Adrenal gland (tissue), 12 donors: ENCODE measurements around the gene PPP2R1A. TPM values are rescaled to one million over a fixed set of nuclear protein-coding genes. Genes with fewer than 3 reads are reported as not detected.
A peak's percentile ranks its signal among the peaks of the same experiment; 100 is the strongest.

Source experiments
- DNase-seq, 7 donors: peaks; one replicate each; pipeline ENCODE4 v3.0.0-alpha.2; 2019 to 2020
- H3K27ac ChIP-seq, 5 donors: fragments of 200-600 bp; sonication (generic) in 4 of 5; 1 replicate in 3 of 5; 2 replicates in 2 of 5; pipeline versions ENCODE4 v1.5.1 to v1.8.0; 2016 to 2020; ENCODE audit warnings: mild to moderate bottlenecking in 1 of 5
- H3K27me3 ChIP-seq: fragments of 200-600 bp; 2 replicates; pipeline ENCODE4 v1.8.0; 2021
- H3K36me3 ChIP-seq, 2 donors: fragments of 200-600 bp; replicated peaks in 1 of 2; 1 replicate in 1 of 2; 2 replicates in 1 of 2; pipeline versions ENCODE4 v1.5.1 to v1.8.0; 2018 to 2022
- H3K4me1 ChIP-seq, 2 donors: fragments of 200-600 bp; replicated peaks in 1 of 2; 1 replicate in 1 of 2; 2 replicates in 1 of 2; pipeline versions ENCODE4 v1.5.1 to v1.8.0; 2018 to 2021
- H3K4me3 ChIP-seq, 4 donors: fragments of 200-600 bp; sonication (generic) in 3 of 4; one replicate each; pipeline ENCODE4 v1.5.1; 2016 to 2018
- H3K9me3 ChIP-seq, 3 donors: fragments of 200-600 bp; sonication (generic) in 1 of 3; replicated peaks in 1 of 3; 1 replicate in 2 of 3; 2 replicates in 1 of 3; pipeline versions ENCODE4 v1.5.1 to v1.8.0; 2016 to 2021
- CTCF ChIP-seq, 6 experiments: fragments of 450-650 bp in 4 of 6; fragments of 200-600 bp in 2 of 6; sonication (generic) in 1 of 6; IDR thresholded peaks; 1 replicate in 5 of 6; 2 replicates in 1 of 6; pipeline versions ENCODE4 v1.5.1 to v1.8.0; 2016 to 2021; ENCODE audit warnings: antibody characterized with exemption in 6 of 6, mild to moderate bottlenecking in 2 of 6, moderate library complexity in 1 of 6
- POLR2A ChIP-seq, 2 donors: fragments of 450-650 bp; IDR thresholded peaks; one replicate each; pipeline ENCODE4 v1.6.1; 2017; ENCODE audit warnings: antibody characterized with exemption in 2 of 2, mild to moderate bottlenecking in 2 of 2, moderate library complexity in 1 of 2
- WGBS, 4 donors: extraction: QIAGEN DNeasy Blood & Tissue Kit in 2 of 4; methylation state at CpG; one replicate each; pipeline versions ENCODE4 v1.1.5 to v1.1.7; 2013 to 2017; 5-methylcytosine and 5-hydroxymethylcytosine counted together
- intact Hi-C, 2 donors: fragments of 100-400 bp; cut with DNase I; formaldehyde crosslinking; loops; one replicate each; pipeline versions ENCODE4 v1.14.1 to v1.15.0; 2022 to 2023
- polyA plus RNA-seq, 3 donors: library from polyadenylated mRNA; stranded (reverse); fragments of 200-250 nt in 2 of 3; fragments of 350-450 nt in 1 of 3; fragmentation: Illumina TruSeq in 1 of 3; extraction: RNeasy Lipid Tissue Mini Kit (QIAGEN cat#74804) in 1 of 3; gene quantifications; one replicate each; pipeline ENCODE4 v1.2.3, GENCODE V29; 2013 to 2014
- total RNA-seq, 9 donors: library from RNA; depleted of rRNA in 4 of 9; stranded (reverse); fragments of >200 nt in 4 of 9; fragments of 120-200 nt in 1 of 9; fragmentation: NEBNext Ultra II Directional in 1 of 9; extraction: Animal tissue kit (Norgen Biotek cat#: 25700) in 1 of 9; gene quantifications; one replicate each; pipeline versions ENCODE4 v1.1.0 to v1.2.4, GENCODE V29; 2013 to 2023
- donor health status: healthy with polysubstance abuse.
- donor health status: Bipolar disorder and iron deficiency.
- donor health status: DM: yes; HTN: yes; CAD: no.
- donor health status: DM: no; HTN: no; CAD: no.
- donor health status: DM: no; HTN: no; CAD: no.
- donor health status: DM: yes; HTN: yes; CAD: no.

The PPP2R1A gene
- total and polyA plus RNA-seq, 12 donors, result 161 to 1,330 (median 371) TPM

- WGBS, 4 donors, result 84 to 87% (median 87%) methylated on average over 10 of the region's 10 CpGs
Observed at GRCh38 chr19:52227196-52227940, 37.5 kb downstream of the PPP2R1A start.

GRCh38 chr19:52227980-52228379 lies 38.1 kb downstream of the PPP2R1A start:
- H3K27ac ChIP-seq, result peak overlapping the region in 2 of 5 donors; percentile 26 to 34
- H3K4me1 ChIP-seq, result peaks cover 5 to 19% of the 10 kb centered on the region in 2 donors
- no peaks in the 10 kb centered on the region for H3K9me3 ChIP-seq
- no peaks in the 10 kb centered on the region for H3K27me3 ChIP-seq
- H3K36me3 ChIP-seq, result peaks cover 0 to 54% of the 10 kb centered on the region in 2 donors
- TF ChIP-seq CTCF (IDR thresholded peaks at IDR 0.05) (no peak), POLR2A (IDR thresholded peaks at IDR 0.05) (no peak)
- intact Hi-C loops, result loop anchor here in 1 of 2 donors (5.0 kb wide), 1 partner anchor 91 kb away; the partner anchor contains the start of gene ZNF616
- H3K4me3 ChIP-seq, result no peak overlapping the region
- DNase-seq, result no peak
- 88 to 94% (median 90%) methylated on average over 5 of the region's 5 CpGs for WGBS, 4 donors

More at GRCh38 chr19:52227196-52227940, 37.5 kb downstream of the PPP2R1A start:
- H3K27me3 ChIP-seq, result no peaks in the 10 kb centered on the region
- no peaks in the 10 kb centered on the region for H3K9me3 ChIP-seq
- H3K27ac ChIP-seq, result peak overlapping the region in 1 of 5 donors; percentile 32
- intact Hi-C loops, result loop anchor here in 1 of 2 donors (5.0 kb wide), 1 partner anchor 90 kb away; the partner anchor contains the start of gene ZNF616
- H3K36me3 ChIP-seq, result peaks cover 0 to 60% of the 10 kb centered on the region in 2 donors
- H3K4me1 ChIP-seq, result peaks cover 5 to 19% of the 10 kb centered on the region in 2 donors
- no peak overlapping the region for H3K4me3 ChIP-seq
- DNase-seq, result no peak
- TF ChIP-seq CTCF (IDR thresholded peaks at IDR 0.05), result no peak

GRCh38 chr19:52229524-52229923 lies 39.7 kb downstream of the PPP2R1A start:
- TF ChIP-seq POLR2A (IDR thresholded peaks at IDR 0.05) (no peak), CTCF (IDR thresholded peaks at IDR 0.05) (no peak)

GRCh38 chr19:52230685-52231084 lies 40.8 kb downstream of the PPP2R1A start:
- TF ChIP-seq POLR2A (IDR thresholded peaks at IDR 0.05), result no peak
- TF ChIP-seq CTCF (IDR thresholded peaks at IDR 0.05), result no peak
- 10 to 47% (median 38%) methylated on average over 1 of the region's 1 CpG for WGBS, 4 donors
- Histone ChIP-seq H3K4me1 (peaks cover 5 to 19% of the 10 kb centered on the region in 2 donors), H3K27ac (peak overlapping the region; percentile 53 to 90 (median 68)), H3K36me3 (peaks cover 0 to 31% of the 10 kb centered on the region in 2 donors), H3K9me3 (no peaks in the 10 kb centered on the region), H3K27me3 (no peaks in the 10 kb centered on the region), H3K4me3 (no peak overlapping the region)
- no peak for DNase-seq
- intact Hi-C loops, result no loop called here

More at GRCh38 chr19:52229524-52229923, 39.7 kb downstream of the PPP2R1A start:
- Histone ChIP-seq H3K27me3 (no peaks in the 10 kb centered on the region), H3K4me3 (no peak overlapping the region), H3K4me1 (peaks cover 5 to 19% of the 10 kb centered on the region in 2 donors), H3K9me3 (no peaks in the 10 kb centered on the region), H3K36me3 (peaks cover 0 to 38% of the 10 kb centered on the region in 2 donors), H3K27ac (peak overlapping the region in 2 of 5 donors; percentile 54 to 82)
- intact Hi-C loops, result loop anchor here in 1 of 2 donors (5.0 kb wide), 1 partner anchor 92 kb away; the partner anchor contains the start of gene ZNF616
- WGBS, 4 donors, result 84 to 90% (median 89%) methylated on average over 6 of the region's 6 CpGs
- DNase-seq, result no peak
